Ureter (tissue), 1 donor: ENCODE measurements around the gene PARD6A. TPM values are rescaled to one million over a fixed set of nuclear protein-coding genes. Genes with fewer than 3 reads are reported as not detected.
"Not testable (repeated sequence)": the region's sequence is repeated elsewhere in the genome, so short reads cannot be mapped to it uniquely, and the experiment has no call there.

ENCODE experiments used
- DNase-seq: peaks from one replicate; pipeline ENCODE4 v3.0.0-alpha.2; 2020; ENCODE audit warnings: low spot score
- total RNA-seq: library from RNA; stranded (reverse); gene quantifications from one replicate; pipeline ENCODE4 v1.2.4, GENCODE V29; 2023
- donor health status: DM: yes; HTN: yes; CAD: no.

The PARD6A gene
- total RNA-seq, 1 donor from 2014 or later, result 1.6 TPM

- no peak for DNase-seq
Measured at GRCh38 chr16:67685388-67686112, 24.8 kb downstream of the PARD6A start.

DNA sequence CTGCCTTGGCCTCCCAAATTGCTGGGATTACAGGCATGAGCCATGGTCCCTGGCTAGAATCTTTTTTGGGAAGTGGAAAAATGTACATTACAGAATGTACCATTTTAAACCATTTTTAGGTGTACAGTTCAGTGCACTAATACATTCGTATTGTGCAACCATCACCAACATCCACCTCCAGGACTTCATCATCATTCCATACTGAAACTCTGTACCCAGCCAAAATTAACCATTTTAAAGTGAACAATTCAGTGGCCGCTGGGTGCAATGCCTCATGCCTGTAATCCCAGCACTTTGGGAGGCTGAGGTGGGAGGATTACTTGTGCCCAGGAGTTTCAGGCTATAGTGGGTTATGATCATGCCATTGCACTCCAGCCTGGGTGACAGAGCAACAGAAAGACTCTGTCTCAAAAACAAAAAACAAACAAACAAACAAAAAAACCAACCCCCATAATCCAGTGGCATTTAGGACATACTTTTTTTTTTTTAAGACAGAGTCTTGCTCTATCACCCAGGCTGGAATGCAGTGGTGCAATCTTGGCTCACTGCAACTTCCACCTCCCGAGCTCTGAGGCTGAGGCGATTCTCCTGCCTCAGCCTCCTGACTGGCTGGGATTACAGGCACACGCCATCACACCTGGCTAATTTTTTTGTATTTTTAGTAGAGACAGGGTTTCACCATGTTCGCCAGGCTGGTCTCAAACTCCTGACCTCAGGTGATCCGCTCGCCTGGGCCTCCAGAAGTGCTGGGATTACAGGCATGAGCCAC is 32.9 kb downstream of the PARD6A start:
- DNase-seq, result not testable (repeated sequence)

DNA sequence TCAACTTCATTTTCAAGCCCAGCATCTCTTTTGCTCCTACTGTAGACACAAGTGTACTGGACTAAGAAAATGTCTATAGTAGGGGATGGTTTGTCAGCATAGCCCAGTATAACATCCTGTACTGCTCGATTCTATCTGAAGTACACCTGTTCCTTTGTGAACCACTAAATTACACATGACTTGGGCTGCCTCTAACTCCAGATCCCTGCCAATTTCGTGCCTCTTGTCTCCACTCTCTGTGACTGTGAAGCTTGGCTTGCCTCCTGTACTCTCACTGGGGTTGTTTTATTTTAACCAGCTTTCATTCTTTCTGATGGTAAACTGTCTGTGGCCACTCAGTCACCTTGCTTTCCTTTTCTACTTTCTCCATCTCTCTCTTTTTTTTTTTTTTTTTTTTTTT is 33.9 kb downstream of the PARD6A start:
- DNase-seq, result no peak

DNA sequence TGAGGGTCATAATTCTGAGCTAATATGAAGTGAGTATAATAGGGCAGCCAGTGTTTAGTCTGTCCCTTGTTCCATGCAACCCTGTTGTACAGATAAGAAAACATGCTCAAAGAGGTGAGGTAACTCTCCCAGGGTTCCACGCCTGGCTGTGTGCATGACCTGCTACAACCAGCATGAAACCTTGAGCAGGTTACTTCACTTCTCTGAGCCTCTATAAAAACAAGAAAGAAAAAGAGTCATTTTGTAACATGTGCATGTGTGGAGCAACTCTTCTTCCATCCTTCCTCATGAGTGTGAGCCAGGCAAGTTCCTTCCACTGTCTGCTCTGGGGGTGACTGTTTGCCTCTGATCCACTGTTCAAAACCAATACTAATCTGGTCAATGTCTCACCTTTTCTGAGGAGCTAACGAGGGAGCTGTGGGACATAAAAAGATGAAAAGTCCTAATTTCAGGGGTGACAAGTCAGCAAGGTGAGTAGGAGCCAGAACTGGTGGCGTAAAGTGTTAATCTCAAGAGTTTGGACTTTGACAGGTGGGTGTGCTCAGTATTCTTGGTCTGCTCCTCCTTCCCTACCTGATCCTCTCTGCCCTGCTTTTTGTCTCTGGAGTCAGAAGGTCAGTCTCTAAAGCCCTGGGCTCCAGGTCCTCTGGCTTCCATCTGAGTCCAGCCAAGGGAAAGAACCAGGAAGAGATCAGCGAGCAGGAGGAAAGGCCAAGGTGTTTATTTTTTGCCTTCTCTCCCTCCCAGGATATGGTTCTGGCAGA is 36.8 kb downstream of the PARD6A start:
- no peak for DNase-seq

DNA sequence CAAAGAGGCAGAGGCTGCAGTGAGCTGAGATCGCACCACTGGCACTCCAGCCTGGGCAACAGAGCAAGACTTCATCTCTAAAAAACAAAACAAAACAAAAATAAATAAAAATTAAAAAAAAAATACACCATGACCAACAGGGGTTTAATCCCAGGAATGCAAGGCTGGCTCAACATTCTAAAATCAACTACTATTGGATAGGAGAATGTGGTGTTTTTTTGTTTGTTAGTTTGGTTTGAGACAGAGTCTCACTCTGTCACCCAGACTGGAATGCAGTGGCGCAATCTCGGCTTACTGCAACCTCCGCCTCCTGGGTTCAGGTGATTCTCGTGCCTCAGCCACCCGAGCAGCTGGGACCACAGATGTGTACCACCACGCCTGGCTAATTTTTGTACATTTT is 38.5 kb downstream of the PARD6A start:
- no peak for DNase-seq

DNA sequence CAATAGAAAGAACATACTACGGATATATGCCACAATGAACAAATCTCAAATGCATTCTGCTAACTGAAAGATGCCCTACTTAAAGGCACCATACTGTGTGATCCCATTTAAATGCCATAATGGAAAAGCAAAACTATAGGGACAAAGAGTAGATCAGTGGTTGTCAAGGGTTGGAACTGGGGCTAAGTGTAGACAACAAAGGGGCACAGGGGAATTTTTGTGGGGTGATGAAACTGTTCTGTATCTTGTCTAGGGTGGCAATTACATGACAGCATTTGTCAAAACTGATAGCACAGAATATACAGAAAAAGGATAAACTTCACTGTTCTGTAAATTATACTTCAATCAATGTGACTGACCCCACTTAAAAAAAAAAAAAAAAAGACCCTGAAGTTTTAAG is 40.7 kb downstream of the PARD6A start:
- DNase-seq, result no peak

DNA sequence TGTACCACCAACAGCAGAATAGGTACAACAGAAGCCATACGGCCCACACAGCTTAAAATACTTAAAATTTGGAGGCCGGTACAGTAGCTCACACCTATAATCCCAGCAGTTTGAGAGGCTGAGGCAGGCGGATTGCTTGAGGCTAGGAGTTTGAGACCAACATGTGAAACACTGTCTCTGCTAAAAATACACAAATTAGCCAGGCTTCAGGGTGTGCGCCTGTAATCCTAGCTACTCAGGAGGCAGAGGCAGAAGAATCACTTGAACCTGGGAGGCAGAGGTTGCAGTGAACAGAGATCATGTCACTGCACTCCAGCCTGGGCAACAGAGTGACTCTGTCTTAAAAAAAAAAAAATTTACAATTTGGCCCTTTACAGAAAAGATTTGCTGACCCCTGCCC is 41.4 kb downstream of the PARD6A start:
- DNase-seq, result no peak

GRCh38 chr16:67703626-67704025 is 42.9 kb downstream of the PARD6A start:
- no peak for DNase-seq

DNA sequence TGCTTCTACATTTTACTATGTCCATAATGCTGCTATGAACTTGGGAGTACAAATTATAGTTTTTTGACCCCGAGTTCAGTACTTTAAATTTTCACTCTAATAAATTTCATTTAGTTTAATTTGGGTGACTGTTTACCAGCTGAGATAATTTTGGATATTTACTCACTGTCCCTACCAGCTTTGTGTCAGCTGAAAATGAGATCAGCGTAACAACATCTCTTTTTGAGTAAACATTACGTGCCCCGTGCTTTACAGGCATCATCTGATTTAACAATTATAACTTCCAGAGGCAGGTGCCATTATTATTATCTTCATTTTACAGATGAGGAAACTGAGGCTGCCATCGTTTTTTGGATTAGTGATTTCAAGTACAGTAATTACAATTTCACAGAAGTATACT is 43.4 kb downstream of the PARD6A start:
- DNase-seq, result no peak

DNA sequence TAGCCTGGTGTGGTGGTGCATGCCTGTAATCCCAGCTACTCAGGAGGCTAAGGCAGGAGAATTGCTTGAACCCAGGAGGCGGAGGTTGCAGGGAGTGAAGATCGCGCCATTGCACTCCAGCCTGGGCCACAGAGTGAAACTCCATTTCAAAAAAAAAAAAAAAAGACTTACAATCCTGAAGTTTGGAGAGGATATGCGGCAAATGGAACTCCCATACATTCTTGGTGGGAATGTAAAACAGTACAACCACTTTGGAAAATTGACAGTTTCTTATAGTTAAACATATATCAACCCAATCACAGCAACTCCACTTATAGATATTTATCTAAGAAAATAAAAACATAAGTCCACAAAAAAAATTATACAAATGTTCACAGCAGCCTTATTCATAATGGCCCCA is 46.5 kb downstream of the PARD6A start:
- no peak for DNase-seq

- no peak for DNase-seq
Measured at GRCh38 chr16:67707790-67708189, 47.0 kb downstream of the PARD6A start.

- DNase-seq, result no peak
Measured at GRCh38 chr16:67708368-67708771, 47.6 kb downstream of the PARD6A start.

GRCh38 chr16:67709050-67709449 is 48.3 kb downstream of the PARD6A start:
- DNase-seq, result no peak

GRCh38 chr16:67710607-67711006 is 49.8 kb downstream of the PARD6A start:
- DNase-seq, result no peak

Other genes with a start within 250 kb of the PARD6A start
- gene ZDHHC1, start 244.5 kb upstream of the PARD6A start, total RNA-seq, result 14.3 TPM
- 5.6 TPM for gene HSD11B2, start 229.8 kb upstream of the PARD6A start, total RNA-seq
- 89.2 TPM for gene ATP6V0D1, start 179.8 kb upstream of the PARD6A start, total RNA-seq
- gene AGRP, start 177.4 kb upstream of the PARD6A start, total RNA-seq, result not detected
- 57.6 TPM for gene RIPOR1, start 132.1 kb upstream of the PARD6A start, total RNA-seq
- gene CTCF, start 98.4 kb upstream of the PARD6A start, total RNA-seq, result 54.6 TPM
- 5.7 TPM for gene CARMIL2, start 15.8 kb upstream of the PARD6A start, total RNA-seq
- gene ACD, start 700 bp upstream of the PARD6A start, total RNA-seq, result 14.3 TPM
- 18.0 TPM for gene ENKD1, start 5.8 kb downstream of the PARD6A start, total RNA-seq
- gene C16orf86, start 5.9 kb downstream of the PARD6A start, total RNA-seq, result 2.7 TPM
- gene GFOD2, start 58.4 kb downstream of the PARD6A start, total RNA-seq, result 36.5 TPM
- gene RANBP10, start 145.6 kb downstream of the PARD6A start, total RNA-seq, result 25.3 TPM
- 2.5 TPM for gene TSNAXIP1, start 145.9 kb downstream of the PARD6A start, total RNA-seq
- gene THAP11, start 181.4 kb downstream of the PARD6A start, total RNA-seq, result 22.8 TPM
- gene NUTF2, start 186.0 kb downstream of the PARD6A start, total RNA-seq, result 85.2 TPM
- gene CENPT, start 186.7 kb downstream of the PARD6A start, total RNA-seq, result 50.9 TPM
- gene EDC4, start 212.1 kb downstream of the PARD6A start, total RNA-seq, result 64.9 TPM
- gene NRN1L, start 223.9 kb downstream of the PARD6A start, total RNA-seq, result not detected
- 31.2 TPM for gene PSKH1, start 232.3 kb downstream of the PARD6A start, total RNA-seq